ENCODE data around the gene SCMH1.

DNA sequence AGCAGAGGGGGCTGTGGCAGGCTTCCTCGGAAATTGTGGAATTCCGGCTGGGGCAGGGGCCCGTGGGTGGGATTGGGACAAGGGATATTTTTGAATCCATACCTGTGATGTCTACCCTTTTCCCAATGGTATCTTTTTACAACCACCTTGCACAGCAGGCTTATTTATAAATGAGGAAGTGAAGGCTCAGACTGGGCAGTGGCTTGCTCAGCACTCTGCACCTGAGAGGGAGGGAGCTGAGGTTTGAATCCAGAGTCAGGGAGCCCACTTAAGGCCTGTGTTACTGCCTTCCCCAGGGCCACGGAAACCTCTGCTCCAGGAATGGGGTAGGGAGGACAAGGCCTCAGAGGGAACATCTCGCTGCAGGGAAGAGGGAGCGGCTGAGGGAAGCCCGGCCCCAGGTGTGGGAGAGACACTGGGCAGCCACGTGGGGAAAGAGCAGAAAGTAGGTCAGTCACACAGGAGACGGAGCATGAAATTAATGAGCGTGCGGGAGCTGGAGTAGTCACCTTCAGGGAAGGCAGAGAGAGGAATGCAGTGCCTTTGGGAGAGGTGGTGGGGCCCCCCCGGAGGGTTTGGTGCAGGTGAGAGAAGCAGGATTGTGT, 35.4 kb upstream of the SCMH1 start:
- TF ChIP-seq EP300 (IDR thresholded peaks at IDR 0.05) (no peak), POLR2A (IDR thresholded peaks at IDR 0.05; ENCODE audit: low read depth) (no peak), POLR2AphosphoS5 (IDR thresholded peaks at IDR 0.05) (no peak)
- TF ChIP-seq, protein P1, sequence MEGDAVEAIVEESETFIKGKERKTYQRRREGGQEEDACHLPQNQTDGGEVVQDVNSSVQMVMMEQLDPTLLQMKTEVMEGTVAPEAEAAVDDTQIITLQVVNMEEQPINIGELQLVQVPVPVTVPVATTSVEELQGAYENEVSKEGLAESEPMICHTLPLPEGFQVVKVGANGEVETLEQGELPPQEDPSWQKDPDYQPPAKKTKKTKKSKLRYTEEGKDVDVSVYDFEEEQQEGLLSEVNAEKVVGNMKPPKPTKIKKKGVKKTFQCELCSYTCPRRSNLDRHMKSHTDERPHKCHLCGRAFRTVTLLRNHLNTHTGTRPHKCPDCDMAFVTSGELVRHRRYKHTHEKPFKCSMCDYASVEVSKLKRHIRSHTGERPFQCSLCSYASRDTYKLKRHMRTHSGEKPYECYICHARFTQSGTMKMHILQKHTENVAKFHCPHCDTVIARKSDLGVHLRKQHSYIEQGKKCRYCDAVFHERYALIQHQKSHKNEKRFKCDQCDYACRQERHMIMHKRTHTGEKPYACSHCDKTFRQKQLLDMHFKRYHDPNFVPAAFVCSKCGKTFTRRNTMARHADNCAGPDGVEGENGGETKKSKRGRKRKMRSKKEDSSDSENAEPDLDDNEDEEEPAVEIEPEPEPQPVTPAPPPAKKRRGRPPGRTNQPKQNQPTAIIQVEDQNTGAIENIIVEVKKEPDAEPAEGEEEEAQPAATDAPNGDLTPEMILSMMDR (IDR thresholded peaks at IDR 0.05), result no peak
